ENCODE measurements around the gene RBKS. TPM values are rescaled to one million over a fixed set of nuclear protein-coding genes. Genes with fewer than 3 reads are reported as not detected.

RBKS gene
- total RNA-seq, 4 donors from 2014 or later: 1.6 to 5.4 (median 3.3) TPM

GRCh38 chr2:27808984-27809383, 81.2 kb downstream of the RBKS start:
- TF ChIP-seq CTCF (IDR thresholded peaks at IDR 0.05): no peak
- TF ChIP-seq POLR2A (IDR thresholded peaks at IDR 0.05): no peak
- Histone ChIP-seq H3K4me1 (no peaks in the 10 kb centered on the region), H3K9me3 (no peaks in the 10 kb centered on the region), H3K27me3 (no peaks in the 10 kb centered on the region), H3K36me3 (no peaks in the 10 kb centered on the region), H3K27ac (no peak overlapping the region), H3K4me3 (no peak overlapping the region)
- no peak for DNase-seq
- intact Hi-C loops (cut with DNase I; ENCODE audit: low total_unique reads): no loop called here

- TF ChIP-seq CTCF (IDR thresholded peaks at IDR 0.05): no peak
- TF ChIP-seq POLR2A (IDR thresholded peaks at IDR 0.05): no peak
- no peaks in the 10 kb centered on the region for H3K9me3 ChIP-seq
- H3K27me3 ChIP-seq: no peaks in the 10 kb centered on the region
- intact Hi-C loops (cut with DNase I; ENCODE audit: low total_unique reads): no loop called here
- H3K4me3 ChIP-seq: no peak overlapping the region
- H3K4me1 ChIP-seq: no peaks in the 10 kb centered on the region
- DNase-seq: no peak
- H3K27ac ChIP-seq: no peak overlapping the region
- H3K36me3 ChIP-seq: no peaks in the 10 kb centered on the region
These were observed 81.8 kb downstream of the RBKS start for GRCh38 chr2:27808418-27808817.

- DNase-seq: peak; percentile 33 to 39
- no peaks in the 10 kb centered on the region for H3K9me3 ChIP-seq
- H3K4me1 ChIP-seq: no peaks in the 10 kb centered on the region
- TF ChIP-seq POLR2A (IDR thresholded peaks at IDR 0.05) (no peak), CTCF (IDR thresholded peaks at IDR 0.05) (peak; percentile 31 to 49 (median 46))
- no peak overlapping the region for H3K4me3 ChIP-seq
- no peak overlapping the region for H3K27ac ChIP-seq
- no peaks in the 10 kb centered on the region for H3K27me3 ChIP-seq
- intact Hi-C loops (cut with DNase I; ENCODE audit: low total_unique reads): no loop called here
- no peaks in the 10 kb centered on the region for H3K36me3 ChIP-seq
These were observed 82.7 kb downstream of the RBKS start for GRCh38 chr2:27807476-27807875.

GRCh38 chr2:27806311-27807059, 83.7 kb downstream of the RBKS start:
- H3K4me3 ChIP-seq: no peak overlapping the region
- no peaks in the 10 kb centered on the region for H3K27me3 ChIP-seq
- no peaks in the 10 kb centered on the region for H3K36me3 ChIP-seq
- H3K9me3 ChIP-seq: no peaks in the 10 kb centered on the region
- DNase-seq: no peak
- TF ChIP-seq POLR2A (IDR thresholded peaks at IDR 0.05) (no peak), CTCF (IDR thresholded peaks at IDR 0.05) (no peak)
- intact Hi-C loops (cut with DNase I; ENCODE audit: low total_unique reads): no loop called here
- H3K4me1 ChIP-seq: no peaks in the 10 kb centered on the region
- no peak overlapping the region for H3K27ac ChIP-seq

GRCh38 chr2:27805180-27805579, 85.0 kb downstream of the RBKS start:
- Histone ChIP-seq H3K4me1 (no peaks in the 10 kb centered on the region), H3K36me3 (no peaks in the 10 kb centered on the region), H3K9me3 (no peaks in the 10 kb centered on the region), H3K4me3 (no peak overlapping the region), H3K27ac (no peak overlapping the region), H3K27me3 (no peaks in the 10 kb centered on the region)
- TF ChIP-seq CTCF (IDR thresholded peaks at IDR 0.05): no peak
- TF ChIP-seq POLR2A (IDR thresholded peaks at IDR 0.05): no peak
- no peak for DNase-seq
- intact Hi-C loops (cut with DNase I; ENCODE audit: low total_unique reads): no loop called here
